ENCODE measurements around the gene ITGB6. TPM values are rescaled to one million over a fixed set of nuclear protein-coding genes. Genes with fewer than 3 reads are reported as not detected.

ITGB6 gene
- polyA plus RNA-seq, 5 donors = 6.1 to 9.3 (median 7.6) TPM

DNA sequence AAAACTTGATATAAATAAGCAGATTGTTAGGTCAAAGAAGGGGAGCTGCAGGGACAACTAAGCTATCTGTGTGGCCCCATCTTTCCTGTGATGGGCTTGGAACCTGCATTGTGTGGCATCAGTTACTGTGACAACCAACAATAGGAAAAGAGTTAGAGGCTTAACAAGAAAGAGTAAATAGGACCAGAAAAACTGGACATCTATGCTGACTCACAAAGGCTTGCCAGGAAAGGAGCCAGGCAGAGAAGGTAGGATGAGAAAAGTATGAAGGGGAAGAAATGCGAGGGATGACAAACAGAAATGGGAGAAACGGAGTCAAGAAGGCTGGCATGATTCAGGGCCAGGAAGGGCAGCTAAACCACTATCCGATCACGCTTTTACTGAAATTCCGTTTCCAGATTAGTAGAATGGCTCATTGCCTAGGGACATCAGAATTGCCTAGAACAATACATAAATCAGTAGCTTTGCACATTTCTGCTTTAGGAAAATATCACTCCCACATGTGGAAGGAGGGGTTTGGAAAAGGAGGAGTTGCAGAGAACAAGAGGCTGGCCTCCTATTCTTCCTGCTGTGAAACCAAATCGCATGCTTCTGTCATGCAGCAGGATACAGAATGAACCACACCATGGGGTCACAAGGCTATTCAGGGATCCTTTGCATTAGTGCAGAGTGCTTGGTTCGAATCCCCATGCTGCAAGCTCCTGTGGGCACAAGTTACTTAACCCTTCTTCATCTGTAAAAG is 144.9 kb downstream of the ITGB6 start:
- no peak for DNase-seq

DNA sequence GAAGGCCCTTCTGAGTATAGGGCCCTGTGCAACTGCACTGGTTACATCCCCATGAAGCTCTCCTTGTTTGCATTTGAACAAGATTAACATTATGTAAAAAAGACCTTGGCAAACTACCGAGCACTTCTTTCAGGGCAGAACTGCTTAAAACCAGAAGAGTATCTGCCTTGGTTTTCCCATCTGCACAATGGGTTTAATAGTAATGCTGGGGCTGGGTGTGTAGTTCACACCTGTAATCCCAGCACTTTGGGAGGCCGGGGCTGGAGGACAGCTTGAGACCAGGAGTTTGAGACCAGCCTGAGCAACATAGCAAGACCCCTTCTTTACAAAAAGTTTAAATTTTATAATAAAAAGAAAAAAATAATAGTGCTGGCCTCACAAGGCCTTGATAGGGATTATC is 146.1 kb downstream of the ITGB6 start:
- DNase-seq = no peak

DNA sequence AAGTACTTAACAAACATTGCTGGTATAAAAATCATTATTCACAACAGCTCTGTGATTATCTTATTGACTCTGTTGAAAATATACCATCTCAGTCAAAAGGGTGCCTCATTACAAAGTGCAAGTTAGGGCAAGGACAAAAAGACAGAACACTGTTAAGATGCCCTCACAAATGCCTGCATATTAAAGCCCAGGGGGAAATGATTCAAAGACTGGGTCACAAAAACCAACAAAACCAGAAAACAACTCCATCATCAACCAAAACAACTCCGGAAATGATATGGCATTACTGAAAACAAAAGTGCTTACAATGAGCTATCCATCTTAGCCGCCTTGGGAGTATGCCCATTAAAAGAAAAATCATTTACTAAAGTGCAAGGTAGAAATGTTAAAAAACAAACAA is 147.5 kb downstream of the ITGB6 start:
- no peak for DNase-seq

GRCh38 chr2:160051371-160051800 is 148.7 kb downstream of the ITGB6 start:
- no peak for DNase-seq

DNA sequence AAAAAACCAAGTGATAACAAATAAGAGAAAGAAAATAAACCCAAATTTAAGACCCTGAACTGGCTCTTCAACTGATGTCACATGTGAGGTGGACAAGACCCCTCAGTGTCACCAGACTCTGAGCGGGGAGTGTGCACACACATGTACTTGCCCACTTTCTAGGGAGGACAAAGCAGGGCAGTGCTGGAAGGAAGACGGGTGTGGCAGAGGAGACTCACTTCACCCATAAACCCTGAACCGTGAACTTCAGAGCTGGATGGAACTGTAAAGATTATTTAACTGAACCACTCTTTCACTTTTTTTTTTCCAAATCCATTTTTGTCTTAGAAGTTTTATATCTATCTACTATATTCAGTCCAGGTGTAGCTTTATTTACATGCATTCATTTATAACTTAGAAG is 149.9 kb downstream of the ITGB6 start:
- DNase-seq = no peak

Other genes starting within 250 kb of the ITGB6 start
- gene PLA2R1, start 137.7 kb downstream of the ITGB6 start, polyA plus RNA-seq (ENCODE audit: insufficient read depth in 1 of 5, insufficient read length in 5 of 5, low replicate concordance in 1 of 5) = 1 to 10 TPM; 3.5 to 7.7 (median 6.8) TPM